Gastrocnemius medialis (tissue), 4 donors: Measurements from ENCODE around the gene KDM4C. TPM values are rescaled to one million over a fixed set of nuclear protein-coding genes. Genes with fewer than 3 reads are reported as not detected.

ENCODE experiments used
- ATAC-seq, 2 donors: fragments of 150-250 bp; one replicate each; pipeline ENCODE4 v1.9.1; 2016
- DNase-seq, 2 donors: peaks; one replicate each; pipeline ENCODE4 v3.0.0-alpha.2; 2019
- H3K27ac ChIP-seq, 4 donors: fragments of 200-600 bp; sonication (generic); 1 replicate in 1 of 4; 2 replicates in 3 of 4; pipeline ENCODE4 v1.5.1; 2016 to 2018; ENCODE audit warnings: mild to moderate bottlenecking in 2 of 4, moderate library complexity in 1 of 4
- H3K27me3 ChIP-seq, 3 donors: fragments of 200-600 bp; sonication (generic) in 2 of 3; 1 replicate in 1 of 3; 2 replicates in 2 of 3; pipeline versions ENCODE4 v1.5.1 to v1.6.0; 2016 to 2019; ENCODE audit warnings: mild to moderate bottlenecking in 1 of 3, moderate library complexity in 1 of 3
- H3K36me3 ChIP-seq, 2 donors: fragments of 200-600 bp; sonication (generic) in 1 of 2; one replicate each; pipeline ENCODE4 v1.5.1; 2017 to 2018
- H3K4me1 ChIP-seq, 2 donors: fragments of 200-600 bp; sonication (generic) in 1 of 2; one replicate each; pipeline ENCODE4 v1.5.1; 2016 to 2017; ENCODE audit warnings: mild to moderate bottlenecking in 2 of 2
- H3K4me3 ChIP-seq, 4 donors: fragments of 200-600 bp; sonication (generic) in 3 of 4; 1 replicate in 1 of 4; 2 replicates in 3 of 4; pipeline ENCODE4 v1.5.1; 2016 to 2019; ENCODE audit warnings: mild to moderate bottlenecking in 2 of 4
- H3K9me3 ChIP-seq, 3 donors: fragments of 200-600 bp; sonication (generic) in 2 of 3; 1 replicate in 1 of 3; 2 replicates in 2 of 3; pipeline ENCODE4 v1.5.1; 2016 to 2019
- POLR2A ChIP-seq, 2 donors: fragments of 450-650 bp; IDR thresholded peaks; one replicate each; pipeline ENCODE4 v1.6.1; 2017; ENCODE audit warnings: antibody characterized with exemption in 2 of 2, mild to moderate bottlenecking in 2 of 2, moderate library complexity in 2 of 2
- in situ Hi-C, 4 donors: fragments of 200-750 bp; cut with MboI; loops; one replicate each; pipeline versions ENCODE4 v1.15.0 to v1.8.0; 2017; ENCODE audit warnings: low sequenced_read_pairs in 4 of 4
- intact Hi-C: fragments of 100-400 bp; cut with DNase I; formaldehyde crosslinking; loops from one replicate; pipeline ENCODE4 v1.15.1; 2023; ENCODE audit warnings: low total_unique reads
- total RNA-seq, 4 donors: library from RNA; depleted of rRNA; stranded (reverse); fragments of >200 nt; gene quantifications; one replicate each; pipeline versions ENCODE4 v1.1.0 to v1.2.3, GENCODE V29; 2016
- TF ChIP-seq, protein P1 (sequence below), 5 experiments: fragments of 450-650 bp in 3 of 5; fragments of 200-600 bp in 2 of 5; sonication (generic) in 2 of 5; IDR thresholded peaks in 4 of 5; conservative IDR thresholded peaks in 1 of 5; 1 replicate in 4 of 5; 2 replicates in 1 of 5; pipeline ENCODE4 v1.5.1; 2016 to 2019; ENCODE audit warnings: antibody characterized with exemption in 5 of 5, mild to moderate bottlenecking in 3 of 5, moderate library complexity in 3 of 5

Gene KDM4C
- total RNA-seq, 4 donors from 2014 or later = 7.7 to 23.3 (median 10.0) TPM

DNA sequence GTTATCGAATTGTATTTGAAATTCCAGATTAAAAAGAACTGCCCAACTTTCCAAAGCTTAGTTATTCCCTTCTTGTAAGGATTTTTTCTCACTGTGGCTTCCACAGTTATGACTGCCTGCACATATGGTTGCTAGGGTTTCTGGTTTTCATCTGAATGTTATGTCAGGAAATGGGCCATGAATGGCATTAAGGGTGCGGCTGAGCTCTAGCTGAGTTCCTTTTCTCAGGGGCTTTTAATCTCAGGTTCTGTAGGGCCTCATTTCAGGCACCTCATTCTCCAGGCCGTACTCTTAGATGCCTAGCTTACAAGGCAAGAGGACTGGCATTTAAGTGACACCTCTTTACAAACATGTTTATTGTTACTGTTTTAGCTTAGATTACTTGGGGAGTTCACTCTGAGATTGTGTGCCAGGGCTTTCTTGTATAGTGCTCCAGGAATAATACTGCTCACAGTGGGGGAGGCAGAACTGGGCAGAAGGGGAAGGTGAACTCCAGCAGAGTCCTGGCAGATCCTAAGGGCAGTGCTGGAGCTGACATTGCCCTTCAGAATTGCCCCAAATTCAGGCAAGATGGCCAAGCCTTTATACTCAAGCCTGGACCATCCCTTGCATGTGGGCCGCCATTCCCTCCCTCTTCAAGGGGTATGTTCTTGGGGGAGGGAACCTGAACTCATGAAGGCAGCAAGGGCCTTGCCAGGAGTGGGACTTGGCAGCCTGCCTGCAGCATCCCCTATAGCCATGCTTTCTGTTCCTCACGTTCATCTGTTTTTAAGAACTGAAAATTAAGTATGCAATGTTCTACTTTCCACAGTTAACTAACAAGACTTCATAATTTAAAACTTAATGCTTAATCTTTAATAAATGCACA lies 111.5 kb downstream of the KDM4C start:
- ATAC-seq (no peak), DNase-seq (no peak)
- Histone ChIP-seq H3K27ac (no peak overlapping the region), H3K4me3 (no peak overlapping the region), H3K9me3 (peaks cover 0 to 4% (median 0%) of the 10 kb centered on the region in 3 donors), H3K36me3 (no peaks in the 10 kb centered on the region), H3K27me3 (no peaks in the 10 kb centered on the region), H3K4me1 (no peaks in the 10 kb centered on the region)
- in situ Hi-C loops (no loop called here), intact Hi-C loops (no loop called here)
- TF ChIP-seq, protein P1, sequence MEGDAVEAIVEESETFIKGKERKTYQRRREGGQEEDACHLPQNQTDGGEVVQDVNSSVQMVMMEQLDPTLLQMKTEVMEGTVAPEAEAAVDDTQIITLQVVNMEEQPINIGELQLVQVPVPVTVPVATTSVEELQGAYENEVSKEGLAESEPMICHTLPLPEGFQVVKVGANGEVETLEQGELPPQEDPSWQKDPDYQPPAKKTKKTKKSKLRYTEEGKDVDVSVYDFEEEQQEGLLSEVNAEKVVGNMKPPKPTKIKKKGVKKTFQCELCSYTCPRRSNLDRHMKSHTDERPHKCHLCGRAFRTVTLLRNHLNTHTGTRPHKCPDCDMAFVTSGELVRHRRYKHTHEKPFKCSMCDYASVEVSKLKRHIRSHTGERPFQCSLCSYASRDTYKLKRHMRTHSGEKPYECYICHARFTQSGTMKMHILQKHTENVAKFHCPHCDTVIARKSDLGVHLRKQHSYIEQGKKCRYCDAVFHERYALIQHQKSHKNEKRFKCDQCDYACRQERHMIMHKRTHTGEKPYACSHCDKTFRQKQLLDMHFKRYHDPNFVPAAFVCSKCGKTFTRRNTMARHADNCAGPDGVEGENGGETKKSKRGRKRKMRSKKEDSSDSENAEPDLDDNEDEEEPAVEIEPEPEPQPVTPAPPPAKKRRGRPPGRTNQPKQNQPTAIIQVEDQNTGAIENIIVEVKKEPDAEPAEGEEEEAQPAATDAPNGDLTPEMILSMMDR (IDR thresholded peaks at IDR 0.05 in 4 of 5, conservative IDR thresholded peaks at IDR 0.05 in 1 of 5) = no peak
- no peak for TF ChIP-seq POLR2A (IDR thresholded peaks at IDR 0.05)

DNA sequence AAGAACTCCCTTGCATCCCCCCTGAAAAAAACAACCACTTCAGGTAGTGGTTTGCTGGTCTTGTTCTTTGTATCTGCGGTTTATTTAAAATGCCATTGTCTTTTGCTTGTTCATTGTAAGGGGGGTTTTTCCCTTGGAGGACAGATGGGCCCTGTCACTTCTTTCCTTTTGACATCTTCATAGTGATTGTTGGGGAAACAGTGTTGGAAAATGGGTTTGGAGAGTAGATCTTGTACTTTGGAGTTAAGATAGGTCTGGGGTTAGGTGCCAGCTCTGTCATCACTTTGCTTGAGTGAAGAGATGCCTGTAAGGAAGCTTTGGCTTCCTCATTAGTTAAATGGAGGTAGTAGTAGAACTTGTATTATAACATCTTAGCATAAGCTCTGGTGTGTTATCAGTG lies 112.4 kb downstream of the KDM4C start:
- Histone ChIP-seq H3K4me3 (no peak overlapping the region), H3K36me3 (no peaks in the 10 kb centered on the region), H3K27me3 (no peaks in the 10 kb centered on the region), H3K4me1 (no peaks in the 10 kb centered on the region), H3K27ac (no peak overlapping the region), H3K9me3 (no peaks in the 10 kb centered on the region)
- TF ChIP-seq POLR2A (IDR thresholded peaks at IDR 0.05) = no peak
- TF ChIP-seq, protein P1 (IDR thresholded peaks at IDR 0.05 in 4 of 5, conservative IDR thresholded peaks at IDR 0.05 in 1 of 5) = no peak
- DNase-seq (no peak), ATAC-seq (no peak)
- in situ Hi-C loops = no loop called here
- intact Hi-C loops = no loop called here

DNA sequence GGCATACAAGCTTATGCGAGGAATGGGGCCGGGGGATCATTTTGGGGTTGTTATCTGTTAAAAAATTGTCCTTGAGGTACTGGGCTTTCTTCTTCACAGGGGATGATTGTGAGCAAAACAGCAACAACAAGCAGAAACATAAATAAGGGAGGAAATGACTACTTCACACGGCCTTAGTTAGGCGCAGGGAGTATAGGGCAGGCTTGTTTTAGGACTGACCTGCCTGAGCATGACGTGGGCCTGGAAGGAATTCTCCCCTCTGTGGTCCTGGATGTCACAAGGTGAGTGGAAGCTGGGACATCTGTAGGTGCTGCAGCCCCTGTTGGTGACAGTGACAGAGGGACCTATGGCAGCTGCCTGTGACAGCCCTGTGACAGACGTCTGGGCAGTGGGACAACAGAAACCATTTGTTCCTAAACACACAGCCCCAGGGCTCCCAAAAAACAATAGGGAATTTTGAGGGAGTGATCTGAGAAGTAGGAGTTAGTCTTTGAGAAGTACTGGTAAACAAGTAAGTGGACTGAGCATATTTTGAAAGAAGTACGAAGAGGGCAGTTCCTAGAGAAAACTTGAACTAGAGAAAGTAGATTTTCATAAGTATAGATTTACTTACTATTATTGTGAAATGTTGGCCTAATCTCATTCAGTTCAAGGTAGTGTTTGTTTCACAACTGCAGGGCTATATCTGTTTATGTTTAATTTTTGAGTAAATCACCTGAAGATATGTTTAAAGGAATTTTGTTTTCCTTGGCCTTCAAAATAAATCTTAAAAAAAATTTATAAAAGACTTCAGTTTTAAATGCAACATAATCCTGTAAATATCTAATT lies 113.1 kb downstream of the KDM4C start:
- H3K27me3 ChIP-seq = no peaks in the 10 kb centered on the region
- no peak for DNase-seq
- no peaks in the 10 kb centered on the region for H3K36me3 ChIP-seq
- H3K27ac ChIP-seq = no peak overlapping the region
- ATAC-seq = no peak
- H3K9me3 ChIP-seq = no peaks in the 10 kb centered on the region
- intact Hi-C loops = no loop called here
- H3K4me3 ChIP-seq = no peak overlapping the region
- in situ Hi-C loops = no loop called here
- TF ChIP-seq, protein P1 (IDR thresholded peaks at IDR 0.05 in 4 of 5, conservative IDR thresholded peaks at IDR 0.05 in 1 of 5) = no peak
- no peak for TF ChIP-seq POLR2A (IDR thresholded peaks at IDR 0.05)
- no peaks in the 10 kb centered on the region for H3K4me1 ChIP-seq

DNA sequence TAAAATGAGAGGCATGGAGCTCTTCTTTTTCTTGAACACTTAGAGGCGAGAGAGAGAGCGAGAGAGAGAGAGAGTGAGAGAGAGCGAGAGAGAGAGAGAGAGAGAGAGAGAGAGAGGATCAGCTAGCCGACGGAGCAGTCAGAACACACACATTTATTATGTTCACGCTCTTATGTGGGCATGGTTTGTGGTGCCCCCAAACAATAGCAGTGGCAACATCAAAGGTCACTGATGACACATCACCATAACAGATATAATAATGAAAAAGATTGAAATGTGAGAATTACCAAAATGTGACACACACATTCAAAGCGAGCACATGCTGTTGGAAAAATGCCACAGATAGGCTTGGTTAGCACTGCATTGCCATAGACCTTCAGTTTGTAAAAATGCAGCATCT lies 116.1 kb downstream of the KDM4C start:
- TF ChIP-seq POLR2A (IDR thresholded peaks at IDR 0.05) = no peak
- TF ChIP-seq, protein P1 (IDR thresholded peaks at IDR 0.05 in 4 of 5, conservative IDR thresholded peaks at IDR 0.05 in 1 of 5) = peak in 1 of 5 experiments; percentile 9
- no peak overlapping the region for H3K4me3 ChIP-seq
- intact Hi-C loops (no loop called here), in situ Hi-C loops (no loop called here)
- H3K4me1 ChIP-seq = no peaks in the 10 kb centered on the region
- ATAC-seq = no peak
- H3K36me3 ChIP-seq = no peaks in the 10 kb centered on the region
- no peak overlapping the region for H3K27ac ChIP-seq
- no peak for DNase-seq
- H3K27me3 ChIP-seq = no peaks in the 10 kb centered on the region
- H3K9me3 ChIP-seq = no peaks in the 10 kb centered on the region
